Stimulated activated CD4-positive, alpha-beta T cell treated with anti-CD3 and anti-CD28 coated beads, Interleukin-4, amount 100 ng/mL, for 48 hours (primary cell): ENCODE measurements around the gene ENTPD2.
"Not testable (repeated sequence)": the region's sequence is repeated elsewhere in the genome, so short reads cannot be mapped to it uniquely, and the experiment has no call there.

Source experiments
- DNase-seq, 2 donors: peaks; one replicate each; pipeline ENCODE4 v3.0.0-alpha.2; 2020; ENCODE audit warnings: low read depth in 2 of 2

The ENTPD2 gene

GRCh38 chr9:137045294-137046087 is 8.4 kb downstream of the ENTPD2 start:
- no peak for DNase-seq

GRCh38 chr9:137044502-137045177 is 9.2 kb downstream of the ENTPD2 start:
- DNase-seq: no peak

GRCh38 chr9:137044037-137044436 is 9.8 kb downstream of the ENTPD2 start:
- DNase-seq: no peak

- no peak for DNase-seq
Measured at GRCh38 chr9:137042751-137043727, 10.8 kb downstream of the ENTPD2 start.

- no peak for DNase-seq
Measured at GRCh38 chr9:137041124-137041523, 12.7 kb downstream of the ENTPD2 start.

DNA sequence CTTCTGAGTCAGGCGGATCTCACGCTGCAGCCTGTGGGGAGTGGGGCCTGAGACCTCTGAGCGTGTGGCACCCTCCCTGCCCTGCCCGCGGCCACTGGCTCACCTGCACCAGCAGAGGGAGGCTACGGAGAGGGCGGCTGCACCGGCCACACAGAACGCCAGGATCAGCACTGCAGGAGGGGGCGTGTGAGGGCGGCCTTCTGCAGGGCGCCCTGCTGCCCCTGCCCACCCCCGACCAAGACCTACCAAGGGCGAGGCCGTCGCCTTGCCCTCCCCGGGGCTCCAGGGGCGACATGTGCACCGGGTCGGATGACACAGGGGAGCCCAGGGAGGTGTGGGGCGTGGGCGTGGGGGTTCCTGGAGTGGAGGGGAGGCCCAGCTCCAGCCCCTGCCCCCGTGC is 13.3 kb downstream of the ENTPD2 start:
- no peak for DNase-seq

GRCh38 chr9:137039611-137040366 is 14.1 kb downstream of the ENTPD2 start:
- DNase-seq: no peak

DNA sequence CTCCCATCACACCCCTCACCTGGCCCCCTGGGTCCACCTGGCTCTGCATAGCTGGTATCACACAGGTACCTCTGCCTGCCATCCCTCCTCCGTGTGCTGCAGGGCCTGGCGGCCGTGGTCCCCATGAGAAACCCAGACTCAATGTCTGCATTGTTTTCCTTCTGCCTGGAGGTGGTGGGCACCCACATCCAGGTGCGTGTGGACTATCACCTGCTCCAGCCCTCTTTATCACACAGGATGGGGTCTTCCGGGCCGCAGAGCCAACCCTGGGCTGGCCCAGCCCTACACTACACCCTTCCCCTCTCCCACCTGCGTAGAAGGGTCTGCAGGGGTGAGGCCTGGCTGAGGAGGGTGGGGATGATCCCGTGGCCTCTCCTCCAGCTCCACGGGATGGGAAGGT is 14.9 kb downstream of the ENTPD2 start:
- no peak for DNase-seq

GRCh38 chr9:137037483-137037882 is 16.4 kb downstream of the ENTPD2 start:
- DNase-seq: no peak

GRCh38 chr9:137037035-137037434 is 16.8 kb downstream of the ENTPD2 start:
- no peak for DNase-seq

- no peak for DNase-seq
Measured at GRCh38 chr9:137035937-137036336, 17.9 kb downstream of the ENTPD2 start.

DNA sequence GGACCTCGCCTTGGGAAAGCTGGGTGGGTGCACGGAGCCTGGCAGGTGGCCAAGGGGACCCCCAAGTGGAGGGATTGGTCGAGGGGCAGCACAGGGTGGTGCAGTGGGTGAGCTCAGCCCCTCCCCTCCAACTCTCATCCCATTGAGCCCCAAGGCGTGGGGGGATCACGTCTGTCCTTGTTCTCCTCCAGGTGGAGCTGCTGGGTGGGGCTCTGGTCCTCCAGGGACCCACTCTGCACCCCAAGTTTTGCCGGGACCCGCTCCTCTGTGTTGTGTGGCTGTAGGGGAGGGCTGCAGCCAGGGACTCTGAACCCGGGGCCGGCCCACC is 18.4 kb downstream of the ENTPD2 start:
- DNase-seq: no peak

GRCh38 chr9:137034709-137035506 is 19.0 kb downstream of the ENTPD2 start:
- DNase-seq: peak; percentile 85 to 87

DNA sequence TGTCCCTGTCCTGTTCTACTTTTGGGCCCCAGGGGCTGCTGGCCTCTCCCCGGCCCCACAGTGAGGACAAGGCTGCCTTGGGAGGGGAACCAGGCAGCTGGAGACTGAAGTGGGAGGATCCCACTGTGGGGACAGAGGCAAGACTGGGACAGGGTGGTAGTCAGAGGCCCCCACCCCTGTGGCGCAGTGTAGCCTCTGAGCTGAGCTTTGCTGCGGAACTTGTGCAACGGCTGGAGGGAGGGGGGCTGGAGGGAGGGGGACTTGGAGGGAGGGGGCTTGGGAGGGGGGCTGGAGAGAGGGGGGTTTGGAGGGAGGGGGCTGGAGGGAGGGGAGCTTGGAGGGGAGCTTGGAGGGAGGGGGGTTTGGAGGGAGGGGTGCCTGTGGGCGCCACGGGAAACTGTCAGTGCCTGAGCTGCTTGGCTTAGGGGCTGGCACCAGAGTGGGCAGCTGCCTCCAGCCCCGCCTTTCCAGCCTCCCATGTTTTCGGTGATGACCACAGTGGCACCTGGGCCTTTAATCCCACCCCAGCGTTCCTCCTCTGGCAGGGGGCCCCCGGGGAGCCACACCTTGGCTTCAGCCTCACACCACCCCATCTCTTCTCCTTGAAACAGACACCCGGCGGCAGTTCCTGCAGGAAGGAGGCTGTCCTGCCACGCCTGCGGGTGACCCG is 19.7 kb downstream of the ENTPD2 start:
- no peak for DNase-seq

DNA sequence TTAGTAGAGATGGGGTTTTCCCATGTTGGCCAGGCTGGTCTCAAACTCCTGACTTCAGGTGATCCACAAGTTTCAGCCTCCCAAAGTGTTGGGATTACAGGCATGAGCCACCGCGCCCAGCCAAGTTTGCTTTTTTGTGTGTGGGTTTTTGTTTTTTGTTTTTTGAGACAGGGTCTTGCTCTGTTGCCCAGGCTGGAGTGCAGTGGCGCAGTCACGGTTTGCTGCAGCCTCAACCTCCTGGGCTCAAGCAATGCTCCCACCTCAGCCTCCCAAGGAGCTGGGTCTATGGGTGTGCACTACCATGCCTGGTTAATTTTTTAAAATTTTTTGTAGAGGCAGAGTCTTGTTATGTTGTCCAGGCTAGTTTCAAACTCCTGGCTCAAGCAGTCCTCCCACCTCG is 20.4 kb downstream of the ENTPD2 start:
- not testable (repeated sequence) for DNase-seq

- no peak for DNase-seq
Measured at GRCh38 chr9:137032858-137033257, 21.0 kb downstream of the ENTPD2 start.

GRCh38 chr9:137031904-137032640 is 21.8 kb downstream of the ENTPD2 start, which contains the start of gene FUT7:
Gene FUT7, minus strand, starts transcription at chr9:137032088. Its CDS starts 97 bp downstream, at chr9:137031991.
- DNase-seq: no peak

DNA sequence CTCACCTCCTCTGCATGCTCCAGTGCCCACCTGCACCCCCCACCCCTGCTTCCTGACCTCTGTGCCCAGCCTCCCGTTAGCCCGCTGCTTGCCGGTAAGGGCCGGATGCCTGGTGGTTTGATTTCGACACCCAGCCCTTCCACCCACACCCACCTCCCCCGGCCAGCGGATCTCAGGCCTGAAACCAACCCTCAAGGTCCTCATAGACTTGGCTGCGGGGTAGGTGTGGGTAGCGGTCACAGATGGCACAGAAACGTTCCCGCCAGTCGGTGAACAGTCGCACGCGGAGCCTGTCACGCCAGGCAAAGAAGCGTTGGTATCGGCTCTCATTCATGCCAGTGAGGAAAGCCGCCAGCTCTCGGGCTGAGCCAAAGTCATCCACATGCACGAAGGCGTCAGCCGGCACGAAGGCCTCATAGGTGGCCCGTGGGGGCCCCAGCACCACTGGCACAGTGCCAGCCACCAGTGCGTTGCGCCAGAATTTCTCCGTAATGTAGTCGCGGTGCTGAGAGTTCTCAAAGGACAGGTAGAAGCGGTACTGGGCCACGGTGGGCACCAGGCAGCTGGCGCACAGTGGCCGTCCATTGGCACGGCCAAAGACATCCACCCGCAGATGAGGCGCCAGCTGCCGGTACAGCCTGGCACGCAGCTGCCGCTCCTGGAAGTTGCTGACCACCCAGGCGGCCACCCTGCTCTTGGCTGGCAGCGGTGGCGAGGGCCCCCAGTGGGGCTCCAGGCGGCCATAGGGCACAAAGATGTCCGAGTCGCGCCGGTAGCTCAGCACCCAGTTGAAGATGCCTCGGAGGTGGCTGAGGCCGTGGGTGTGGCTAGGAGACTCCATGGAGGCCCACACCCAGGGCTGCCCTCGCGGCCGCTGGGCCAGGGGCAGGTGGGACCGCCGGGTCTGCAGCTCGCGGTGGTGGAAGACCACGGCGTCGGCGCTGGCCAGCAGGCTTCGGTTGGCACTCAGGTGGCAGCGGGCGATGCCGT is 23.0 kb downstream of the ENTPD2 start:
- DNase-seq: no peak
